GM19240 (cell line): ENCODE results near the gene NUP93.
"Not testable (repeated sequence)": the region's sequence is repeated elsewhere in the genome, so short reads cannot be mapped to it uniquely, and the experiment has no call there.

Experiments
- DNase-seq: peaks from one replicate; pipeline ENCODE4 v3.0.0; 2011; ENCODE audit warnings: low spot score; ENCODE audit not compliant: insufficient read length

The NUP93 gene

GRCh38 chr16:56776562-56776961, 46.6 kb downstream of the NUP93 start:
- DNase-seq, result no peak

- DNase-seq, result no peak
Measured at GRCh38 chr16:56777001-56777400, 47.1 kb downstream of the NUP93 start.

- no peak for DNase-seq
Measured at GRCh38 chr16:56777482-56777881, 47.6 kb downstream of the NUP93 start.

- DNase-seq, result no peak
Measured at GRCh38 chr16:56779906-56780305, 50.0 kb downstream of the NUP93 start.

GRCh38 chr16:56780646-56781045, 50.7 kb downstream of the NUP93 start:
- no peak for DNase-seq

GRCh38 chr16:56781528-56781961, 51.6 kb downstream of the NUP93 start:
- DNase-seq, result no peak

- DNase-seq, result no peak
Measured at GRCh38 chr16:56783344-56783743, 53.4 kb downstream of the NUP93 start.

- DNase-seq, result no peak
Measured at GRCh38 chr16:56785317-56785716, 55.4 kb downstream of the NUP93 start.

GRCh38 chr16:56787167-56787566, 57.2 kb downstream of the NUP93 start:
- no peak for DNase-seq

GRCh38 chr16:56788435-56788834, 58.5 kb downstream of the NUP93 start:
- no peak for DNase-seq

GRCh38 chr16:56789360-56789759, 59.4 kb downstream of the NUP93 start:
- no peak for DNase-seq

GRCh38 chr16:56792967-56793366, 63.0 kb downstream of the NUP93 start:
- DNase-seq, result no peak

GRCh38 chr16:56793492-56793891, 63.6 kb downstream of the NUP93 start:
- DNase-seq, result no peak

- DNase-seq, result no peak
Measured at GRCh38 chr16:56795011-56795410, 65.1 kb downstream of the NUP93 start.

GRCh38 chr16:56797038-56797437, 67.1 kb downstream of the NUP93 start:
- not testable (repeated sequence) for DNase-seq

- no peak for DNase-seq
Measured at GRCh38 chr16:56797861-56798260, 67.9 kb downstream of the NUP93 start.

GRCh38 chr16:56798955-56799354, 69.0 kb downstream of the NUP93 start:
- no peak for DNase-seq

GRCh38 chr16:56800355-56800754, 70.4 kb downstream of the NUP93 start:
- DNase-seq, result no peak

- no peak for DNase-seq
Measured at GRCh38 chr16:56801762-56802161, 71.8 kb downstream of the NUP93 start.

- DNase-seq, result no peak
Measured at GRCh38 chr16:56807011-56807675, 77.2 kb downstream of the NUP93 start.

- DNase-seq, result not testable (repeated sequence)
Measured at GRCh38 chr16:56807676-56808067, 77.7 kb downstream of the NUP93 start.

GRCh38 chr16:56810954-56811353, 81.0 kb downstream of the NUP93 start:
- no peak for DNase-seq

GRCh38 chr16:56811602-56812001, 81.7 kb downstream of the NUP93 start:
- not testable (repeated sequence) for DNase-seq

GRCh38 chr16:56812884-56813283, 83.0 kb downstream of the NUP93 start:
- no peak for DNase-seq
